ENCODE results near the gene RAB11FIP4. TPM values are rescaled to one million over a fixed set of nuclear protein-coding genes. Genes with fewer than 3 reads are reported as not detected.
A peak's percentile ranks its signal among the peaks of the same experiment; 100 is the strongest.

Gene RAB11FIP4
- total and polyA plus RNA-seq, 2 of the 8 experiments (the other 6 are each of a cell fraction or from before 2014, with no cell fraction given) = 21.7 to 53.2 TPM

DNA sequence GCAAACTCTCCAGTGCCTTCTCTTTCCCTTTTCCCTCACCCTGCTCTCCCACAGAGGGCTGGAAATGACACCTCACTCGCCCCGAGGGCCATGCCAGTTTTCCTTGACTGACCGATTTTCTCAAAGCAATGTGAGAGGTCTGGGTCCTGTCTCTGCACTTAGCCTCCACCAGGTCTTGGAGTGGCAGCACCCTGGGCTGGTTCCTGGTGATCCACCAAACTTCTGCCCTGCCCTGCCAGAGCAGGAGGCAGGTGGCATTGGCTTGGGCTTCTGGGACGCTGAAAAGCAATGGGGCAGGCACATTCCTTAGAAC, 97.5 kb downstream of the RAB11FIP4 start:
- H3K9me3 ChIP-seq (ENCODE audit: insufficient read depth in 2 of 2, low read depth in 1 of 2, low read length in 1 of 2) = no peaks in the 10 kb centered on the region
- H3K79me2 ChIP-seq (ENCODE audit: control insufficient read depth in 1 of 2, insufficient read depth in 2 of 2, low read length in 2 of 2) = peaks cover 0 to 37% of the 10 kb centered on the region in 2 experiments; a peak in 2 of 4 replicates
- H2BK120ac ChIP-seq (replicated peaks; ENCODE audit: low read depth, low read length) = no peak overlapping the region
- H2BK15ac ChIP-seq (ENCODE audit: low read length) = 0 out of 2 replicates have a peak overlapping the region, but pooled peaks have one; percentile 72
- no peak overlapping the region for H2AFZ ChIP-seq (ENCODE audit: low read length)
- 21% methylated on average over 4 of the region's 4 CpGs; no CpG with 5 or more reads in 1 of the 2 experiments for WGBS, 2 experiments (ENCODE audit: extremely low coverage in 1 of 2, insufficient coverage in 1 of 2, insufficient read length in 1 of 2, insufficient replicate concordance in 2 of 2, low coverage in 1 of 2, low lambda C conversion rate in 2 of 2, missing lambda C conversion rate in 1 of 2)
- H3K4me2 ChIP-seq (ENCODE audit: insufficient read depth in 1 of 2, low read depth in 2 of 2, low read length in 2 of 2) = peak overlapping the region; percentile 79 to 97
- no peak overlapping the region for H3K56ac ChIP-seq (replicated peaks; ENCODE audit: insufficient read length, low read depth, low read length)
- no peak for DNase-seq (ENCODE audit: low read depth in 1 of 2, low spot score in 2 of 2)
- peak overlapping the region; percentile 70 to 82 (median 72) for H3K4me3 ChIP-seq (ENCODE audit: extremely low read depth in 1 of 4, insufficient read depth in 2 of 4, low read depth in 3 of 4, low read length in 4 of 4)
- H2BK12ac ChIP-seq (ENCODE audit: low read depth, low read length) = 0 out of 2 replicates have a peak overlapping the region, but pooled peaks have one; percentile 50
- TF ChIP-seq FOSL1 (IDR thresholded peaks at IDR 0.05; ENCODE audit: insufficient read depth, low read depth, low read length) = no peak
- no peak for TF ChIP-seq BACH1 (IDR thresholded peaks at IDR 0.05; ENCODE audit: low read length)
- TF ChIP-seq, protein P1, sequence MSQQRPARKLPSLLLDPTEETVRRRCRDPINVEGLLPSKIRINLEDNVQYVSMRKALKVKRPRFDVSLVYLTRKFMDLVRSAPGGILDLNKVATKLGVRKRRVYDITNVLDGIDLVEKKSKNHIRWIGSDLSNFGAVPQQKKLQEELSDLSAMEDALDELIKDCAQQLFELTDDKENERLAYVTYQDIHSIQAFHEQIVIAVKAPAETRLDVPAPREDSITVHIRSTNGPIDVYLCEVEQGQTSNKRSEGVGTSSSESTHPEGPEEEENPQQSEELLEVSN (IDR thresholded peaks at IDR 0.05) = no peak
- H3K36me3 ChIP-seq (ENCODE audit: control insufficient read depth in 2 of 4, insufficient read depth in 4 of 4, low read length in 3 of 4) = no peaks in the 10 kb centered on the region
- H3K9ac ChIP-seq (replicated peaks in 1 of 4; ENCODE audit: extremely low read depth in 1 of 4, low read depth in 3 of 4, low read length in 3 of 4) = peak overlapping the region; percentile 24 to 72 (median 61); a peak in 5 of 7 replicates
- H3K18ac ChIP-seq (ENCODE audit: extremely low read depth, low read length) = peak overlapping the region; percentile 66
- peaks cover 0 to 5% (median 2%) of the 10 kb centered on the region in 4 experiments; a peak in 1 of 7 replicates for H3K27me3 ChIP-seq (replicated peaks in 1 of 4; ENCODE audit: control insufficient read depth in 3 of 4, extremely low read depth in 1 of 4, insufficient read depth in 3 of 4, low read length in 3 of 4)
- no peak overlapping the region for H4K5ac ChIP-seq (ENCODE audit: insufficient read length, low read depth, low read length)
- peak overlapping the region; percentile 32 for H4K91ac ChIP-seq (replicated peaks; ENCODE audit: insufficient read length, low read length)
- ChIA-PET POLR2A (ENCODE audit: partially characterized antibody) (interaction anchor here (0.8 to 3.6 kb wide), 8 partner anchors 8 to 102 kb away, joined by 3 to 36 read pairs (median 4); no protein-coding TSS in a partner anchor), CTCF (ENCODE audit: partially characterized antibody) (interaction anchor here (0.7 to 3.0 kb wide), 6 partner anchors 19 to 52 kb away, joined by 3 to 9 read pairs (median 5); no protein-coding TSS in a partner anchor)
- H3K23ac ChIP-seq (ENCODE audit: insufficient read length) = no peak overlapping the region
- H3K4me1 ChIP-seq (replicated peaks in 1 of 4; ENCODE audit: control insufficient read depth in 3 of 4, insufficient read depth in 4 of 4, low read length in 3 of 4) = peaks cover 7 to 37% (median 25%) of the 10 kb centered on the region in 4 experiments
- 0 out of 2 replicates have a peak overlapping the region, but pooled peaks have one; percentile 35 for H2BK5ac ChIP-seq (ENCODE audit: low read depth, low read length)
- H3K27ac ChIP-seq (ENCODE audit: low read depth, low read length) = no peak overlapping the region
- H3K79me1 ChIP-seq (ENCODE audit: low read depth, low read length) = 0 out of 2 replicates have a peak, but pooled peaks cover 13% of the 10 kb centered on the region
- no peak for FAIRE-seq
- no peak overlapping the region for H2BK20ac ChIP-seq (ENCODE audit: low read length)
- no peak overlapping the region for H3K4ac ChIP-seq (replicated peaks; ENCODE audit: insufficient read length, low read depth, low read length)
- no peak overlapping the region for H3K14ac ChIP-seq (ENCODE audit: insufficient read length)
- peaks cover 0 to 18% of the 10 kb centered on the region in 2 experiments for H4K20me1 ChIP-seq (replicated peaks in 1 of 2; ENCODE audit: control insufficient read depth in 1 of 2, insufficient read depth in 2 of 2, low read length in 2 of 2)
- H2AK5ac ChIP-seq (ENCODE audit: low read depth, low read length) = peak overlapping the region; percentile 69; the same call in 1 of the 2 replicates
- H3K23me2 ChIP-seq (ENCODE audit: low read depth, low read length) = peaks cover 18% of the 10 kb centered on the region; the same call in 1 of the 2 replicates
- H4K8ac ChIP-seq (ENCODE audit: extremely low read depth, insufficient read depth, low read length) = peak overlapping the region; percentile 39
